K562 (cell line): ENCODE measurements around the gene PDCL3. TPM values are rescaled to one million over a fixed set of nuclear protein-coding genes. Genes with fewer than 3 reads are reported as not detected.
A peak's percentile ranks its signal among the peaks of the same experiment; 100 is the strongest.

Experiments used
- SAFB ChIP-seq: fragments of 200-400 bp; formaldehyde crosslinking; IDR thresholded peaks from 2 replicates; pipeline ENCODE4 v1.6.1; 2017; ENCODE audit warnings: low read depth, low read length, borderline replicate concordance
- SNIP1 ChIP-seq: fragments of 450-650 bp; IDR thresholded peaks from 2 replicates; pipeline ENCODE4 v1.7.1; 2017; ENCODE audit warnings: low read depth, mild to moderate bottlenecking
- ZBTB11 ChIP-seq, 3 experiments: fragments of 200-800 bp in 1 of 3; fragments of 250-450 bp in 1 of 3; fragments of 450-650 bp in 1 of 3; sonication (Bioruptor Pico) in 1 of 3; sonication (Bioruptor generic) in 1 of 3; formaldehyde crosslinking in 1 of 3; IDR thresholded peaks; 2 replicates each; pipeline versions ENCODE4 v1.6.1 to v1.8.0; 2016 to 2022; ENCODE audit warnings: mild to moderate bottlenecking in 2 of 3, missing genetic modification characterization in 2 of 3, missing compliant biosample characterization in 1 of 3, moderate library complexity in 1 of 3
- ZBTB7A ChIP-seq: IDR thresholded peaks from 2 replicates; pipeline ENCODE4 v1.6.1; 2011; ENCODE audit warnings: low read depth, mild to moderate bottlenecking, low read length, moderate library complexity, borderline replicate concordance; ENCODE audit not compliant: control insufficient read depth
- ZNF280A ChIP-seq: fragments of 450-650 bp; IDR thresholded peaks from 2 replicates; pipeline ENCODE4 v1.6.1; 2018; ENCODE audit warnings: mild to moderate bottlenecking, low read depth; ENCODE audit not compliant: partially characterized antibody
- polyA plus RNA-seq, 8 experiments: library from polyadenylated mRNA; depleted of rRNA in 4 of 8; stranded (reverse) in 5 of 8; unstranded in 3 of 8; fragments of >200 nt; fragmentation: Nextera tagmentation in 2 of 8; fragmentation: Illumina TruSeq in 1 of 8; extraction: Ambion mirVana in 2 of 8; extraction: Trizol in 1 of 8; gene quantifications; 2 replicates each; pipeline versions ENCODE4 v1.2.1 to v1.2.3, GENCODE V29; 2011 to 2014; ENCODE audit warnings: inconsistent platforms in 1 of 8, missing spikeins in 1 of 8
- total RNA-seq, 7 experiments: library from RNA; depleted of rRNA in 6 of 7; stranded (reverse); fragments of >200 nt in 6 of 7; fragmentation: Illumina TruSeq in 2 of 7; extraction: Trizol in 2 of 7; gene quantifications; 2 replicates each; pipeline versions ENCODE4 v1.2.1 to v1.2.3, GENCODE V29; 2011 to 2021; ENCODE audit warnings: low replicate concordance in 1 of 7

Gene PDCL3
- total and polyA plus RNA-seq, 9 of the 15 experiments (the other 6 are each of a cell fraction or from before 2014, with no cell fraction given): 16.6 to 76.7 (median 26.9) TPM

- no peak for TF ChIP-seq SAFB
- no peak for TF ChIP-seq SNIP1
- peak in 1 of 3 experiments; percentile 43; a peak in 1 of 6 replicates for TF ChIP-seq ZBTB11 (CRISPR knock-in tag; IDR thresholded peaks at IDR 0.05)
- peak; percentile 84; the same call in 1 of the 2 replicates for TF ChIP-seq ZBTB7A
- TF ChIP-seq ZNF280A: no peak
These were observed at the start of gene PDCL3 (continued) for GRCh38 chr2:100562613-100563406.
